H1 (cell line): Measurements from ENCODE around the gene DGKZ. TPM values are rescaled to one million over a fixed set of nuclear protein-coding genes. Genes with fewer than 3 reads are reported as not detected.

ENCODE experiments used
- CTCF ChIA-PET: fragments of 300-600 bp; sonication (Branson Sonifier 250); formaldehyde crosslinking; loops from one replicate; lab custom pipeline; 2021; ENCODE audit not compliant: partially characterized antibody; lab: Charles Lee
- POLR2A ChIA-PET: fragments of 300-600 bp; sonication (Branson Sonifier 250); formaldehyde crosslinking; loops from one replicate; lab custom pipeline; 2021; ENCODE audit warnings: inconsistent platforms; ENCODE audit not compliant: partially characterized antibody; lab: Charles Lee
- DNase-seq, 2 experiments: peaks; one replicate each; pipeline versions ENCODE4 v3.0.0 to v3.0.0-alpha.2; 2010 to 2022; ENCODE audit warnings: low spot score in 2 of 2, low read depth in 1 of 2, mixed read lengths in 1 of 2
- FAIRE-seq: peaks from 2 replicates; lab custom pipeline; 2011; peaks lifted over from hg19 to GRCh38; lab: Jason Lieb, UNC
- H2AFZ ChIP-seq: 2 replicates; pipeline ENCODE4 v1.8.1; 2012; ENCODE audit warnings: low read length, inconsistent platforms
- H2AK5ac ChIP-seq: 2 replicates; pipeline ENCODE4 v1.6.1; 2013; ENCODE audit warnings: low read depth, low read length
- H2BK120ac ChIP-seq: replicated peaks from 2 replicates; pipeline ENCODE3; 2013; ENCODE audit warnings: low read depth, low read length, inconsistent platforms
- H2BK12ac ChIP-seq: 2 replicates; pipeline ENCODE4 v1.6.1; 2013; ENCODE audit warnings: low read depth, low read length
- H2BK15ac ChIP-seq: 2 replicates; pipeline ENCODE4 v1.6.1; 2013; ENCODE audit warnings: low read length
- H2BK20ac ChIP-seq: 2 replicates; pipeline ENCODE4 v1.6.1; 2013; ENCODE audit warnings: low read length
- H2BK5ac ChIP-seq: 2 replicates; pipeline ENCODE4 v1.6.1; 2013; ENCODE audit warnings: low read depth, low read length
- H3K14ac ChIP-seq: 2 replicates; pipeline ENCODE4 v1.6.1; 2013; ENCODE audit warnings: inconsistent platforms; ENCODE audit not compliant: insufficient read length
- H3K18ac ChIP-seq: 2 replicates; pipeline ENCODE4 v1.6.1; 2013; ENCODE audit warnings: low read length; ENCODE audit errors: extremely low read depth
- H3K23ac ChIP-seq: 2 replicates; pipeline ENCODE4 v1.6.1; 2013; ENCODE audit warnings: inconsistent platforms; ENCODE audit not compliant: insufficient read length
- H3K23me2 ChIP-seq: 2 replicates; pipeline ENCODE4 v1.6.1; 2013; ENCODE audit warnings: low read depth, low read length
- H3K27ac ChIP-seq: 2 replicates; pipeline ENCODE4 v1.6.1; 2011; ENCODE audit warnings: low read depth, low read length, inconsistent platforms
- H3K27me3 ChIP-seq, 4 experiments: replicated peaks in 1 of 4; 1 replicate in 1 of 4; 2 replicates in 3 of 4; pipeline versions ENCODE4 v1.6.1 to v1.8.1; 2011 to 2013; ENCODE audit warnings: low read length in 3 of 4, mild to moderate bottlenecking in 3 of 4, inconsistent platforms in 2 of 4, mixed read lengths in 2 of 4, moderate library complexity in 1 of 4; ENCODE audit not compliant: control insufficient read depth in 3 of 4, insufficient read depth in 3 of 4; ENCODE audit errors: extremely low read depth in 1 of 4
- H3K36me3 ChIP-seq, 4 experiments: 2 replicates each; pipeline versions ENCODE4 v1.6.1 to v1.8.1; 2011 to 2013; ENCODE audit warnings: mild to moderate bottlenecking in 4 of 4, low read length in 3 of 4, moderate library complexity in 2 of 4, control low read depth in 1 of 4, inconsistent platforms in 1 of 4; ENCODE audit not compliant: insufficient read depth in 4 of 4, control insufficient read depth in 2 of 4
- H3K4ac ChIP-seq: replicated peaks from 2 replicates; pipeline ENCODE3; 2013; ENCODE audit warnings: low read length, low read depth, mixed read lengths, inconsistent platforms; ENCODE audit not compliant: insufficient read length
- H3K4me1 ChIP-seq, 4 experiments: replicated peaks in 1 of 4; 1 replicate in 1 of 4; 2 replicates in 3 of 4; pipeline versions ENCODE4 v1.6.1 to v1.8.1; 2011 to 2013; ENCODE audit warnings: low read length in 3 of 4, inconsistent platforms in 2 of 4, mixed read lengths in 1 of 4; ENCODE audit not compliant: insufficient read depth in 4 of 4, control insufficient read depth in 3 of 4
- H3K4me2 ChIP-seq, 2 experiments: 2 replicates each; pipeline versions ENCODE4 v1.6.1 to v1.8.1; 2011 to 2013; ENCODE audit warnings: low read depth in 2 of 2, low read length in 2 of 2, control low read depth in 1 of 2, inconsistent platforms in 1 of 2, mild to moderate bottlenecking in 1 of 2; ENCODE audit not compliant: insufficient read depth in 1 of 2
- H3K4me3 ChIP-seq, 4 experiments: fragments of 200-600, 300-600 bp in 1 of 4; sonication (generic), shearing (Covaris generic), sonication (Bioruptor Twin) in 1 of 4; 2 replicates each; pipeline versions ENCODE4 v1.5.1 to v1.8.1; 2011 to 2016; ENCODE audit warnings: low read length in 4 of 4, low read depth in 3 of 4, control low read depth in 2 of 4, inconsistent platforms in 2 of 4, mild to moderate bottlenecking in 2 of 4, mixed read lengths in 1 of 4, moderate library complexity in 1 of 4; ENCODE audit not compliant: insufficient read depth in 2 of 4; ENCODE audit errors: extremely low read depth in 1 of 4
- H3K56ac ChIP-seq: replicated peaks from 2 replicates; pipeline ENCODE3; 2013; ENCODE audit warnings: low read depth, mild to moderate bottlenecking, mixed read lengths, low read length, inconsistent platforms; ENCODE audit not compliant: insufficient read length
- H3K79me1 ChIP-seq: 2 replicates; pipeline ENCODE4 v1.6.1; 2013; ENCODE audit warnings: low read depth, low read length, control low read depth
- H3K79me2 ChIP-seq, 2 experiments: 2 replicates each; pipeline versions ENCODE4 v1.6.1 to v1.8.1; 2012 to 2013; ENCODE audit warnings: low read length in 2 of 2, mild to moderate bottlenecking in 2 of 2, inconsistent platforms in 1 of 2; ENCODE audit not compliant: insufficient read depth in 2 of 2, control insufficient read depth in 1 of 2
- H3K9ac ChIP-seq, 4 experiments: replicated peaks in 1 of 4; 1 replicate in 1 of 4; 2 replicates in 3 of 4; pipeline versions ENCODE4 v1.6.1 to v1.8.1; 2011 to 2013; ENCODE audit warnings: low read depth in 3 of 4, low read length in 3 of 4, control low read depth in 2 of 4, mild to moderate bottlenecking in 2 of 4, moderate library complexity in 2 of 4, inconsistent platforms in 1 of 4; ENCODE audit errors: extremely low read depth in 1 of 4
- H3K9me3 ChIP-seq, 2 experiments: 2 replicates each; pipeline versions ENCODE4 v1.6.1 to v1.8.1; 2012 to 2013; ENCODE audit warnings: mild to moderate bottlenecking in 2 of 2, moderate library complexity in 2 of 2, control low read depth in 1 of 2, inconsistent platforms in 1 of 2, low read depth in 1 of 2, low read length in 1 of 2, mixed read lengths in 1 of 2; ENCODE audit not compliant: insufficient read depth in 2 of 2
- H4K20me1 ChIP-seq, 2 experiments: replicated peaks in 1 of 2; 2 replicates each; pipeline versions ENCODE3 to v1.8.1; 2011 to 2013; ENCODE audit warnings: inconsistent platforms in 2 of 2, low read length in 2 of 2, mild to moderate bottlenecking in 1 of 2; ENCODE audit not compliant: insufficient read depth in 2 of 2, control insufficient read depth in 1 of 2
- H4K5ac ChIP-seq: 2 replicates; pipeline ENCODE4 v1.6.1; 2013; ENCODE audit warnings: low read length, low read depth, mixed read lengths, inconsistent platforms; ENCODE audit not compliant: insufficient read length
- H4K8ac ChIP-seq: 2 replicates; pipeline ENCODE4 v1.8.0; 2013; ENCODE audit warnings: mild to moderate bottlenecking, moderate library complexity, low read length, inconsistent platforms; ENCODE audit not compliant: insufficient read depth; ENCODE audit errors: extremely low read depth
- H4K91ac ChIP-seq: replicated peaks from 2 replicates; pipeline ENCODE3; 2013; ENCODE audit warnings: low read length, mixed read lengths, inconsistent platforms; ENCODE audit not compliant: insufficient read length
- BACH1 ChIP-seq: IDR thresholded peaks from 2 replicates; pipeline ENCODE4 v1.6.1; 2012; ENCODE audit warnings: low read length, improper control_type of control experiment
- BCL11A ChIP-seq, 2 experiments: IDR thresholded peaks; one replicate each; pipeline ENCODE4 v1.6.1; 2011; ENCODE audit warnings: low read depth in 2 of 2, low read length in 2 of 2, mild to moderate bottlenecking in 2 of 2
- CEBPB ChIP-seq: IDR thresholded peaks from 2 replicates; pipeline ENCODE4 v1.6.1; 2012; ENCODE audit warnings: low read depth, low read length
- CTBP2 ChIP-seq: IDR thresholded peaks from 2 replicates; pipeline ENCODE4 v1.7.0; 2011; ENCODE audit warnings: borderline replicate concordance, mild to moderate bottlenecking, moderate library complexity, mixed read lengths, low read length; ENCODE audit not compliant: insufficient read depth, insufficient read length
- FOSL1 ChIP-seq: IDR thresholded peaks from 2 replicates; pipeline ENCODE4 v1.6.1; 2011; ENCODE audit warnings: mild to moderate bottlenecking, low read depth, low read length, moderate library complexity; ENCODE audit not compliant: insufficient read depth
- GABPA ChIP-seq: IDR thresholded peaks from 2 replicates; pipeline ENCODE4 v1.6.1; 2011; ENCODE audit warnings: mild to moderate bottlenecking, low read length, moderate library complexity, borderline replicate concordance; ENCODE audit not compliant: insufficient read depth
- HDAC6 ChIP-seq: IDR thresholded peaks from one replicate; pipeline ENCODE4 v1.7.1; 2012; ENCODE audit warnings: low read depth, mild to moderate bottlenecking, inconsistent platforms, low read length, moderate library complexity
- KDM4A ChIP-seq: IDR thresholded peaks from one replicate; pipeline ENCODE4 v1.7.1; 2012; ENCODE audit warnings: low read depth, mild to moderate bottlenecking, moderate library complexity, low read length, inconsistent platforms; ENCODE audit not compliant: severe bottlenecking
- SAP30 ChIP-seq: fragments of 300-600 bp; sonication (generic); IDR thresholded peaks from 2 replicates; pipeline ENCODE4 v1.7.1; 2012; ENCODE audit warnings: low read length, moderate library complexity, mild to moderate bottlenecking, inconsistent platforms; ENCODE audit not compliant: insufficient read depth, insufficient replicate concordance
- SP4 ChIP-seq: IDR thresholded peaks from 2 replicates; pipeline ENCODE4 v1.6.1; 2012; ENCODE audit warnings: low read length, inconsistent platforms
- TCF12 ChIP-seq: IDR thresholded peaks from 2 replicates; pipeline ENCODE4 v1.6.1; 2011; ENCODE audit warnings: low read depth, mild to moderate bottlenecking, low read length
- WGBS, 2 experiments: shearing (Covaris generic) in 1 of 2; methylation state at CpG; one replicate each; pipeline versions ENCODE4 v1.1.6 to v1.1.7; 2013 to 2015; ENCODE audit warnings: low lambda C conversion rate in 2 of 2, mixed read lengths in 2 of 2, inconsistent platforms in 1 of 2, low coverage in 1 of 2, missing lambda C conversion rate in 1 of 2; ENCODE audit not compliant: insufficient replicate concordance in 2 of 2, insufficient coverage in 1 of 2, insufficient read length in 1 of 2; ENCODE audit errors: extremely low coverage in 1 of 2, missing lambda C conversion rate in 1 of 2; 5-methylcytosine and 5-hydroxymethylcytosine counted together
- polyA plus RNA-seq, 7 experiments: library from polyadenylated mRNA; depleted of rRNA in 3 of 7; stranded (reverse) in 5 of 7; unstranded in 2 of 7; fragments of >200 nt in 5 of 7; fragments of 200-250 nt in 2 of 7; gene quantifications; 1 replicate in 5 of 7; 2 replicates in 1 of 7; 4 replicates in 1 of 7; pipeline versions ENCODE4 v1.2.1 to v1.2.3, GENCODE V29; 2011 to 2013; ENCODE audit warnings: missing spikeins in 2 of 7, mixed read lengths in 2 of 7
- total RNA-seq: library from RNA; stranded (reverse); fragmentation: NEBNext Ultra II Directional; extraction: Animal tissue kit (Norgen Biotek cat#: 25700); gene quantifications from 2 replicates; pipeline ENCODE4 v1.2.1, GENCODE V29; 2021
- TF ChIP-seq, protein P1 (sequence below): IDR thresholded peaks from 2 replicates; pipeline ENCODE4 v1.6.1; 2012; ENCODE audit warnings: inconsistent platforms

The DGKZ gene
- total and polyA plus RNA-seq, 2 of the 8 experiments (the other 6 are each of a cell fraction or from before 2014, with no cell fraction given): 84.4 to 184 TPM

DNA sequence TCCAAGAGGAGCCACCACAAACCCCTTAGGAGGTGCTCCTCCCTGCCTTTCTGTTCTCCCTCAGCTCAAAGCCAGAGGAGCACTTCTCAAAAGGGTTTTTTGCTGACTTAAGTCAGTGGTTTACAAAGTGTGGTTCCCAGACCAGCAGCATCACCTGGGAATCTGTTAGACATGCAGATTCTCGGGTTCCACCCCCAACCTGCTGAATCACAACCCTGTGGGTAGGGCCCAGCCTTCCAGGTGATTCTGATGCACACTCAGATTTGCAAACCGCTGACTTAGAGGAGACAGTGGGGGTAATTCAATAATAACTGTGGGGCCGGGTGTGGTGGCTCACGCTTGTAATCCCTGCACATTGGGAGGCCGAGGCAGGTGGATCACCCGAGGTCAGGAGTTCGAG, 47.0 kb upstream of the DGKZ start:
- Histone ChIP-seq H2BK5ac (no peak overlapping the region), H2BK20ac (no peak overlapping the region), H3K9ac (no peak overlapping the region), H3K14ac (no peak overlapping the region), H3K23ac (no peak overlapping the region), H3K79me2 (0 out of 4 replicates have a peak, but pooled peaks cover 0 to 3% of the 10 kb centered on the region in 2 experiments), H4K20me1 (no peaks in the 10 kb centered on the region), H3K23me2 (peaks cover 12% of the 10 kb centered on the region; the same call in 1 of the 2 replicates), H3K79me1 (0 out of 2 replicates have a peak, but pooled peaks cover 2% of the 10 kb centered on the region), H4K91ac (no peak overlapping the region), H2AFZ (no peak overlapping the region), H3K27me3 (no peaks in the 10 kb centered on the region), H3K9me3 (no peaks in the 10 kb centered on the region), H3K56ac (no peak overlapping the region), H3K18ac (no peak overlapping the region), H3K4me3 (no peak overlapping the region), H2AK5ac (no peak overlapping the region), H4K5ac (no peak overlapping the region), H2BK12ac (no peak overlapping the region), H2BK15ac (no peak overlapping the region), H2BK120ac (no peak overlapping the region), H4K8ac (no peak overlapping the region), H3K4ac (no peak overlapping the region), H3K36me3 (no peaks in the 10 kb centered on the region), H3K4me2 (no peak overlapping the region), H3K27ac (no peak overlapping the region), H3K4me1 (peaks cover 9 to 18% (median 14%) of the 10 kb centered on the region in 4 experiments)
- POLR2A ChIA-PET: interaction anchor here (1.0 to 7.1 kb wide), 3 partner anchors 8 to 58 kb away, joined by 3 to 127 read pairs (median 4); partner anchors contain the start of gene CREB3L1
- 93% methylated on average over 7 of the region's 7 CpGs; no CpG with 5 or more reads in 1 of the 2 experiments for WGBS, 2 experiments
- FAIRE-seq: no peak
- CTCF ChIA-PET: interaction anchor here (0.6 to 38.0 kb wide), 18 partner anchors 10 to 285 kb away, joined by 3 to 858 read pairs (median 7); partner anchors contain the start of gene CREB3L1
- no peak for DNase-seq
- TF ChIP-seq BCL11A (IDR thresholded peaks at IDR 0.05; ENCODE audit: low read depth in 2 of 2, low read length in 2 of 2): no peak
- no peak for TF ChIP-seq FOSL1
- no peak for TF ChIP-seq HDAC6
- no peak for TF ChIP-seq GABPA
- no peak for TF ChIP-seq SP4
- TF ChIP-seq, protein P1, sequence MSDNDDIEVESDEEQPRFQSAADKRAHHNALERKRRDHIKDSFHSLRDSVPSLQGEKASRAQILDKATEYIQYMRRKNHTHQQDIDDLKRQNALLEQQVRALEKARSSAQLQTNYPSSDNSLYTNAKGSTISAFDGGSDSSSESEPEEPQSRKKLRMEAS: no peak
- no peak for TF ChIP-seq SAP30
- no peak for TF ChIP-seq CEBPB
- no peak for TF ChIP-seq CTBP2
- no peak for TF ChIP-seq KDM4A
- no peak for TF ChIP-seq BACH1
- no peak for TF ChIP-seq TCF12
